Fibroblast of lung (primary cell): ENCODE measurements around the gene MALAT1. TPM values are rescaled to one million over a fixed set of nuclear protein-coding genes. Genes with fewer than 3 reads are reported as not detected.
A peak's percentile ranks its signal among the peaks of the same experiment; 100 is the strongest.

Experiments used
- DNase-seq, 2 donors: peaks; one replicate each; pipeline versions ENCODE4 v3.0.0 to v3.0.0-alpha.2; 2010; ENCODE audit warnings: low read depth in 2 of 2
- H2AFZ ChIP-seq: 2 replicates; pipeline ENCODE4 v1.5.1; 2012; ENCODE audit warnings: low read length, control low read depth, inconsistent platforms
- H3K27ac ChIP-seq: 2 replicates; pipeline ENCODE4 v1.5.1; 2011; ENCODE audit warnings: low read length, control low read depth; ENCODE audit not compliant: insufficient read depth
- H3K27me3 ChIP-seq: 2 replicates; pipeline ENCODE4 v1.5.1; 2011; ENCODE audit warnings: mild to moderate bottlenecking, low read length; ENCODE audit not compliant: control insufficient read depth, insufficient read depth
- H3K36me3 ChIP-seq: 2 replicates; pipeline ENCODE4 v1.5.1; 2011; ENCODE audit warnings: low read length; ENCODE audit not compliant: control insufficient read depth, insufficient read depth
- H3K4me1 ChIP-seq: 2 replicates; pipeline ENCODE4 v1.5.1; 2011; ENCODE audit warnings: low read length; ENCODE audit not compliant: control insufficient read depth, insufficient read depth; ENCODE audit errors: extremely low read depth
- H3K4me2 ChIP-seq: 2 replicates; pipeline ENCODE4 v1.5.1; 2011; ENCODE audit warnings: low read length, control low read depth; ENCODE audit not compliant: insufficient read depth; ENCODE audit errors: extremely low read depth
- H3K4me3 ChIP-seq, 4 experiments: fragments of 200-600 bp in 1 of 4; sonication (generic) in 1 of 4; replicated peaks in 1 of 4; 2 replicates each; pipeline ENCODE4 v1.5.1; 2011 to 2016; ENCODE audit warnings: low read length in 4 of 4, low read depth in 3 of 4, mild to moderate bottlenecking in 3 of 4, control low read depth in 2 of 4, inconsistent platforms in 1 of 4, mixed read lengths in 1 of 4; ENCODE audit not compliant: insufficient read depth in 1 of 4; ENCODE audit errors: control extremely low read depth in 1 of 4
- H3K79me2 ChIP-seq: 2 replicates; pipeline ENCODE4 v1.5.1; 2012; ENCODE audit warnings: mild to moderate bottlenecking, low read length, inconsistent platforms; ENCODE audit not compliant: control insufficient read depth, insufficient read depth
- H3K9ac ChIP-seq: 2 replicates; pipeline ENCODE4 v1.5.1; 2011; ENCODE audit warnings: mild to moderate bottlenecking, low read length, control low read depth; ENCODE audit not compliant: insufficient read depth
- H3K9me3 ChIP-seq: 2 replicates; pipeline ENCODE4 v1.5.1; 2012; ENCODE audit warnings: low read depth, low read length; ENCODE audit not compliant: control insufficient read depth, insufficient read depth
- H4K20me1 ChIP-seq: 2 replicates; pipeline ENCODE4 v1.5.1; 2011; ENCODE audit warnings: low read length; ENCODE audit not compliant: control insufficient read depth, insufficient read depth; ENCODE audit errors: extremely low read depth
- CTCF ChIP-seq, 2 donors: IDR thresholded peaks in 1 of 2; conservative IDR thresholded peaks in 1 of 2; 1 replicate in 1 of 2; 2 replicates in 1 of 2; pipeline ENCODE4 v1.5.1; 2011 to 2012; ENCODE audit warnings: low read length in 2 of 2, control low read depth in 1 of 2, inconsistent platforms in 1 of 2, low read depth in 1 of 2, mild to moderate bottlenecking in 1 of 2
- EZH2 ChIP-seq: IDR thresholded peaks from 2 replicates; pipeline ENCODE4 v1.5.1; 2012; ENCODE audit warnings: low read length, control low read depth, mild to moderate bottlenecking; ENCODE audit errors: missing control alignments
- polyA plus RNA-seq, 2 donors: library from polyadenylated mRNA; depleted of rRNA in 1 of 2; stranded (reverse) in 1 of 2; unstranded in 1 of 2; fragments of >200 nt; gene quantifications; 2 replicates each; pipeline ENCODE4 v1.2.1, GENCODE V29; 2011 to 2012; ENCODE audit warnings: missing spikeins in 1 of 2
- total RNA-seq: library from RNA; depleted of rRNA; stranded (reverse); fragments of >200 nt; gene quantifications from 2 replicates; pipeline ENCODE4 v1.2.1, GENCODE V29; 2014

Gene MALAT1
- total and polyA plus RNA-seq, 2 donors (not counting 1 experiment from before 2014, with no cell fraction given): 583 to 21,991 TPM

GRCh38 chr11:65479184-65480145 lies 19.4 kb upstream of the MALAT1 start:
- peak overlapping the region; percentile 93 for H3K9ac ChIP-seq
- H3K79me2 ChIP-seq: peaks cover 45% of the 10 kb centered on the region
- no peaks in the 10 kb centered on the region for H3K9me3 ChIP-seq
- peak overlapping the region; percentile 93 for H3K4me2 ChIP-seq
- H3K36me3 ChIP-seq: no peaks in the 10 kb centered on the region
- peak; percentile 89 to 93 for DNase-seq
- H3K27me3 ChIP-seq: no peaks in the 10 kb centered on the region
- peak overlapping the region; percentile 99 for H3K27ac ChIP-seq
- H4K20me1 ChIP-seq: no peaks in the 10 kb centered on the region
- peak overlapping the region; percentile 9 to 79 (median 20) for H3K4me3 ChIP-seq
- no peak overlapping the region for H2AFZ ChIP-seq
- TF ChIP-seq CTCF (conservative IDR thresholded peaks at IDR 0.05 in 1 of 2, IDR thresholded peaks at IDR 0.05 in 1 of 2; ENCODE audit: low read depth in 1 of 2, low read length in 2 of 2) (peak; percentile 41 to 60), EZH2 (no peak)
- peaks cover 25% of the 10 kb centered on the region for H3K4me1 ChIP-seq

- Histone ChIP-seq H3K79me2 (peaks cover 32% of the 10 kb centered on the region), H3K4me2 (no peak overlapping the region), H3K27me3 (no peaks in the 10 kb centered on the region), H3K9me3 (no peaks in the 10 kb centered on the region), H3K27ac (peak overlapping the region; percentile 15), H3K9ac (no peak overlapping the region), H2AFZ (no peak overlapping the region), H4K20me1 (no peaks in the 10 kb centered on the region), H3K4me3 (no peak overlapping the region), H3K36me3 (no peaks in the 10 kb centered on the region), H3K4me1 (peaks cover 30% of the 10 kb centered on the region)
- TF ChIP-seq CTCF (conservative IDR thresholded peaks at IDR 0.05 in 1 of 2, IDR thresholded peaks at IDR 0.05 in 1 of 2; ENCODE audit: low read depth in 1 of 2, low read length in 2 of 2): no peak
- no peak for TF ChIP-seq EZH2
- DNase-seq: peak in 1 of 2 donors; percentile 53
Observed at GRCh38 chr11:65482306-65482850, 16.5 kb upstream of the MALAT1 start.

- H3K9me3 ChIP-seq: no peaks in the 10 kb centered on the region
- peaks cover 27% of the 10 kb centered on the region for H3K79me2 ChIP-seq
- no peaks in the 10 kb centered on the region for H4K20me1 ChIP-seq
- TF ChIP-seq EZH2 (no peak), CTCF (conservative IDR thresholded peaks at IDR 0.05 in 1 of 2, IDR thresholded peaks at IDR 0.05 in 1 of 2; ENCODE audit: low read depth in 1 of 2, low read length in 2 of 2) (no peak)
- no peaks in the 10 kb centered on the region for H3K36me3 ChIP-seq
- no peak for DNase-seq
- H2AFZ ChIP-seq: no peak overlapping the region
- no peaks in the 10 kb centered on the region for H3K27me3 ChIP-seq
- no peak overlapping the region for H3K4me2 ChIP-seq
- peak overlapping the region; percentile 57 for H3K27ac ChIP-seq
- no peak overlapping the region for H3K9ac ChIP-seq
- no peak overlapping the region for H3K4me3 ChIP-seq
- H3K4me1 ChIP-seq: peaks cover 44% of the 10 kb centered on the region
Observed at GRCh38 chr11:65485920-65486219, 13.0 kb upstream of the MALAT1 start.
